Activated CD4-positive, alpha-beta T cell treated with anti-CD3 and anti-CD28 coated beads, Interleukin-2, amount 50 U/mL, for 4 hours (primary cell): ENCODE measurements around the gene PRR15L.
"Not testable (repeated sequence)": the region's sequence is repeated elsewhere in the genome, so short reads cannot be mapped to it uniquely, and the experiment has no call there.

ENCODE experiments used
- DNase-seq, 2 experiments: peaks; one replicate each; pipeline ENCODE4 v3.0.0-alpha.2; 2020

Gene PRR15L

DNA sequence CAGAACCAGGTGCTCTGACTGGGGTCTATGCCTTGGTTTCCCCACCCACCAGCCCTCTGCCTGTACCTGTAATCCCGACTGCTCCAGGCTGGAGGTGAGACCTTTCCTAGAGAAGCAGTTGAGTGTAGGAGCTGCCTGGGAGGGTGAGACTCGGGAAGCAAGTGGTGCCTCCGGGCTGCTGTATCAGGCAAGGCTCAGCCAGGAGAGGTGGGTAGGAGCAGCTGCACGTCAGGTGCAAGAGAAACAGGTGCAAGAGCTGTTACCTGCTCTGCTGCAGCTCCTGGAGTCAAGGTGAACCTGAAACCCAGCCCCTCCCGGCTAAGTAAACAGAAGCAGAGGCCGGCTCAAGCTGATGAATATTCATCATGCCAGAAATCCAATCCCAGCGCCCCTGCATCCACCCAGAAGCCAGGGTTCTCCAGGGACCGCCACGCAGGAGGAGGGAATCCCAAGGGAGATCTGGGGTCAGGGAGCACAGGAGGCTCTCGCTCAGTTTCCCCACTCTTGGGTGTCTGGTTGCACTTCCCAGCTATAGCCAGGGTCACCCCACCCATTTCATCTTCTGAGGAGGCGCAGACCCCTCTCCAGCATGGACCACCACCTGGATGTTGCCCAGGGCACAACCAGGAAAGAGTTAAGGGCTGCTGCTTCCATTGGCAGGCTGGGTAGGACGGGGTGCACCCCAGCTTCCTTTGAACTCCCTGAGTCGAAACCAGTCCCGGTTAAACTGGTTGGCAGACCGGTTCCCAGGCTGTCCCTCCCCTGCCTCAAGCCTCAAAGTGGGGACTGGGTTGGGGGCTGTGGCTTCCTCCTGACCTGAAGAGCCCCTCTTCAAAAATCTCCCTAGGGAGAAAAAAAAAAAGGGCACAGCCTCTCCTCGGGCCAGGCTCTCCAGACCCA is at the start of gene PRR15L:
Gene PRR15L, minus strand, starts transcription at position 293 of the 900 bp plus-strand sequence. CDS start 4,649 bp downstream, outside the sequence.
- no peak for DNase-seq

DNA sequence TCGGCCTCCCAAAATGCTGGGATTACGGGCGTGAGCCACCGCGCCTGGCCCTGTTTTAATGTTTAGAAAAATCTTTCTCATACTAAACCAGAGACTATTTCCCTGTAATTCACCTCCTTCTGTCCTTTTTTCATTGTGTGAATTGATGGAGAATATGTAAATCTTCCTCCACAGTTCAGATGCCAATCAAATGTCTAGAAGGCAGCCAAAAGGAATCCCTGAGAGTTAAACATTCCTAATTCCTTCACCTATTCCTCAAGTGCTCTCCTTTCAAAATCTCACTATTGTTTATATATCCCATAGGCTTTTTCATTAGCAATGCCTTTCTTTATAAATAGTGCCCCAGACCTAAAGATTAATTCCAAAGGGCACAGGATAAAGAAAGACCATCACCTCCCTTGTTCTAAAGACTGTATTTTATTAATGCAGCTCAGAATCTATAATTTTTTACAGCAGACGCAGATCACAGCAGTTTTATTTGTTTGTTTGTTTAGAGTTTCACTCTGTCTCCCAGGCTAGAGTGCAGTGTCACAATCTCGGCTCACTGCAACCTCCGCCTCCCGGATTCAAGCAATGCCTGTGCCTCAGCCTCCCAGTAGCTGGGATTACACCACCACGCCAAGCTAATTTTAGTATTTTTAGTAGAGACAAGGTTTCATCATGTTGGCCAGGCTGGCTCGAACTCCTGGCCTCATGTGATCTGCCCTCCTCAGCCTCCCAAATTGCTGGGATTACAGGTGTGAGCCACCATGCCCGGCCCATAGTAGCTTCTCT is 49.4 kb upstream of the PRR15L start:
- no peak for DNase-seq

DNA sequence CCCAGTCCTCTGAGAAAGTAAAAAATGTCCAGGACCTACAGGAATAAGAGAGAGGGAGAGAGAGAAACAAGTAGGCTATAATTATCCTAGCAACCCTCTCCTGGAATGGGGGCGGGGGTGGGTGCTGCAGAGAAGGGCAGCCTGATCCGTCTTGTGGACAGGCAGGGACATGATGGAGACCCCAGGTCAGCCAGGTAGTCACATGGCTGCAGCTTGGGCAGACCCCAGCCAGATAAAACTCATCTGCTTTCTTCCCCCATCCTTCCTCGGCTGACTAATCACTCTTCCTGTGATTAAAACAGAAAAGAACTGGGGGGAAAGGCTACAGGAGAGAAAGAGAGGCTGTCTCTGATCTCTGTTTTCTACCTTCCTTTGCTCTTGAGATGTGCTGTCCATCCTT is 47.3 kb upstream of the PRR15L start:
- no peak for DNase-seq

GRCh38 chr17:48003417-48004151 is 45.9 kb upstream of the PRR15L start:
- no peak for DNase-seq

DNA sequence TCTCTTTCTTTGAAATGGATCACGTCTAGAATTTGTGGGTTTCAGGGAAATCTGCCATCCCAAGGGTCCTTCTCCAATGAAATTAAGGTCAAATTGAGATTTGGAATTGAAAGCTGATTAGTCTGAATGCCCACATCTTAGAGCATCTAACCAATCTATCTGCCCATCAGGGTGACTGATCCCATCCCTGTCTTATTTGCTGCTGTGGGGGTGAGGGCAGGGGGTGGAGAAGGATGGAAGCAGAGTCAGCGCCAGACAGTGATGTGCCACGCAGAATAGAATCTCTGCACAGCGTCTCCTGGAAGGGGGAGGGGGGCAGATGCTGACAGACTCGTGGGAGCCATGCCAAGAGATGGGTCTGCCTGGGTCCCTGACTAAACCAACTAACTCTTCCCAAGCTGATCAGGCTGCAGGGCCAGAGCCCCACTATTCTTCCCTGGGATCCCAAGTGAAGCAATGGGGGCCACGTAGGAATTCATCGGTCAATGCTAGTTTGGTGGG is 45.3 kb upstream of the PRR15L start:
- DNase-seq, result no peak

- DNase-seq, result no peak
Observed at GRCh38 chr17:48002266-48002915, 44.7 kb upstream of the PRR15L start.

- DNase-seq, result not testable (repeated sequence)
Observed at GRCh38 chr17:48001657-48002056, 44.0 kb upstream of the PRR15L start.

- no peak for DNase-seq
Observed at GRCh38 chr17:48001197-48001596, 43.5 kb upstream of the PRR15L start.

GRCh38 chr17:47999582-47999981 is 41.9 kb upstream of the PRR15L start:
- DNase-seq, result no peak

DNA sequence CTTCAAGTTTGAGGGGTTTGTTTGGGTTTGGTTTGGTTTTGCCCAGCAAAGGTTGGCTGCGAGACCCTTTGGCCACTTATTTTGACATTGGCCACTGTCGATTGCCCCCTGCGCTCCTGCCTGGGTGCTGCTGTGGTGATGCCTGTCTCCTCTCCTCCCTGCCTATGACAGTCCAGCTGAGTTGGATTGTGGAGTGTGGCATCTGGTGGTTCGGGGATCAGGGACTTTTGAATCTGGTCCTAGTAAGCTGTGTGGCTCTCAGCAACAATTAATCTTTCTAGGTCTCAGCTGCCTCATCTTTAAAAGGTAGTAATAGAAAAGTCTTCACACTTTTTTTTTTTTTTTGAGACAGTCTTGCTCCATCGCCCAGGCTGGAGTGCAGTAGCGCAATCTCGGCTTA is 40.4 kb upstream of the PRR15L start:
- no peak for DNase-seq

DNA sequence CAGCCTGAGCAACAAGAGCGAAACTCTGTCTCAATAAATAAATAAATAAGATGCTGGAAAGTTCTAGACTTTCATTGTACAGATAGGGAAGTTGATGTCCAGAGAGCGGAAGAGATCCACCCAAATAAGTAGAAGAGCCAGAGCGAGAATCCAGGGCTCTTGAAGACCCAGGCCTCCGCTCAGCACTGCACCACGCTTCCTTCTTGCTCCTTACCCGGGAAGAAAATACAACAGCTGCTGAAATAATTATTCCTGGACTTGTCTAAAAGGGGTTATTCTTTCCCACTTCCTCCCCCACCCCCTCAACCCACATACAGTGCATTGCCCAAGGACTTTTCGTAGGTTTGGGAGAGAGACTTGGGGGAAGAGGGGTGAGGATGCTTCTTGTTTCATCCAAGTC is 39.9 kb upstream of the PRR15L start:
- DNase-seq, result no peak

DNA sequence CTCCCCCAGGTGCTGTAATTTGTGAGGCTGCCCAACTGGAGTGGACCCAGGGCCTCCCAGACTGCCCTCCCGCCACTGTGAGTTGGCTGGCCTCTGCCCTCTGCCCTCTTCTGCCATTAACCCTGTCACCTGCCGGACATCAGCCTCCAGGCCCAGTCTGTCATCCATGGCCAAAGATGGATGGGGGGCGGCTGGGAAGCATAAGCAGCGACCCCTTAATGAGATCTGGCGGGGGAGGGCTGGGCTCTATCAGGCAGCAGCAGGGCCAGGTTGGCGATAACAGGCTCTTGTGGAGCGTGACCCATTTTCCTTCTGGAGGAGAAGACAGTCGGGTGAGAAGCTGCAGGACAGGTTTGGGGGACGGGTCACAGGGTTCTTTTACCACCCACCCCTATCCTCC is 38.5 kb upstream of the PRR15L start:
- no peak for DNase-seq

DNA sequence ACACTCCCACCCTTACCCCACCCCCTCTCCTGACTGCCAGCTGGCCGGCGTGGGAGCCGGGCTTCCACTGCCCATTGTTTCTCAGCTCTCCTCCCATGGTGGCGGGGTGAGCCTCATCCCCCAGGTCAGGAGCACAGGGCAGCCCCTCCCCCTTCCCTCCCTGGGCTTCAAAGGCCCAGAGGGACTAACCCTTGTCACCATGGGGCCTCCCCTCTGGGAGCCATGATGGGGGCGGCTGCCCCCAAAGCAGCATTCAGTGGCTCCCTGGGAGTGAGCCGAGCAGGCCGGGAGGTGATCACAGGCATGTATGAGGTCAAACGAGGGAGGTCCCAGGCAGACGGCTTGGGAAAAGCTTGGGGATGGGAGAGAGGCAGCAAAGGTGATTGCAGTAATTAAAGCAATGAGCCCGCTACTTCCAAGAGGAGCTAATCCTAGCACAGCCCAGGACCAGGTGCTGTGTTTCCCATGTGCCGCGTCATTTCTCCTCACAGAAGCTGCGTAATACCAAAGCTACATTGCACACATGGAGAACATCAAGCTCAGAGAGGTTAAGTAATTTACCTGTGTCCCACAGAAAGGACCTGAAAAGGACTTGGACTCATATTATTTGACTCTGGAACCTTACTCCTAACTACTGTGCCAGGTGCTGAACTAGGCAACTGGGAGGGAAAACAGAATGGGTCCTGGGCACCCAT is 37.7 kb upstream of the PRR15L start:
- no peak for DNase-seq

GRCh38 chr17:47994724-47995123 is 37.0 kb upstream of the PRR15L start:
- no peak for DNase-seq

DNA sequence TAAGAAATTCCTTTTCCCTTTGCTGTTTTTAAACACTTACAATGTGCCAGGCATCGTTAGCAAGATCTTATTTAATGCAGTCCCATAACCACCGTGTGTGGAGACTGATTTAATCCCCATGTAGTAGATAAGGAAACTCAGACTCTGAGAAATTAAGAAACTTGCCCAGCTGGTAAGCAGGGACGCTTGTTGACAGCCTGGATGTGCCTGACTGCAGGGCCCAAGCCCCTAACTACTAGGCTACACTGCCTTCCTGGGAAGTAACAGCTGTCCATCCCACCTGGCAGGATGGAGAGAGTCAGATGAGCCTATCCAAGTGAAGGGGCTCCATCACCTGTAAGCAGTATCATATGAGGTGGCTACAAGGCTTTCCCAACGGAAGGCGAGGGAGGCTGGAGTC is 36.3 kb upstream of the PRR15L start:
- DNase-seq, result no peak

GRCh38 chr17:47993031-47993564 is 35.4 kb upstream of the PRR15L start:
- DNase-seq, result no peak

DNA sequence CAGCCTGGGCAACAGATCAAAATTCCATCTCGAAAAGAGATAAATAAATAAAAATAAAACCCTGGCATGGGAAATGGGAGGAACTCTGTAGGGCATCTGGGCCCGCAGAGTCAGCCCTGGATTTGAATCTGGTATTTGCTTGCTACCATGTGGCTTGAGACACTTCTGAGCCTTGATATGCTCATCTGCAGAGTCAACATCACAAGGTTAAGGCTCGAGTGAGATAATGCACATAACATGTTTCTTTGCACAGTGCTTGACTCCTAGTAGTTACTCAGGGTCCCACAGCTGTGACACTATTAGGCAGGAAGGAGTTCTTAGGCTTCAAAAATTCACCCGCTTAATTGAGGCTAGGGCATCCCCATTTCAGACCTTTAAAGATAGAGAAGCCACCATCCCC is 34.5 kb upstream of the PRR15L start:
- no peak for DNase-seq

GRCh38 chr17:47990962-47991731 is 33.5 kb upstream of the PRR15L start:
- no peak for DNase-seq

GRCh38 chr17:47989700-47990099 is 32.0 kb upstream of the PRR15L start:
- DNase-seq, result no peak

GRCh38 chr17:47989159-47989558 is 31.5 kb upstream of the PRR15L start:
- no peak for DNase-seq

- DNase-seq, result not testable (repeated sequence)
Observed at GRCh38 chr17:47988445-47988844, 30.8 kb upstream of the PRR15L start.
